Aorta (tissue), 5 donors: ENCODE results near the gene MYOZ2. TPM values are rescaled to one million over a fixed set of nuclear protein-coding genes. Genes with fewer than 3 reads are reported as not detected.

Experiments
- ATAC-seq: fragments of 200-7000 bp; cut with Tn5 transposase; one replicate; pipeline ENCODE4 v1.9.1; 2022; ENCODE audit warnings: moderate library complexity; ENCODE audit not compliant: low FRiP score
- DNase-seq, 2 donors: peaks; one replicate each; pipeline ENCODE4 v3.0.0-alpha.2; 2020
- H3K27ac ChIP-seq, 2 donors: one replicate each; pipeline ENCODE4 v1.5.1; 2013; ENCODE audit warnings: low read length in 2 of 2, mild to moderate bottlenecking in 2 of 2, moderate library complexity in 2 of 2, control low read depth in 1 of 2, inconsistent platforms in 1 of 2, low read depth in 1 of 2
- H3K27me3 ChIP-seq, 2 donors: one replicate each; pipeline ENCODE4 v1.6.1; 2013; ENCODE audit warnings: control low read depth in 1 of 2, low read length in 1 of 2, mild to moderate bottlenecking in 1 of 2, moderate library complexity in 1 of 2; ENCODE audit not compliant: insufficient read depth in 2 of 2, control insufficient read depth in 1 of 2
- H3K36me3 ChIP-seq, 2 donors: one replicate each; pipeline ENCODE4 v1.6.1; 2013; ENCODE audit warnings: control low read depth in 1 of 2, low read length in 1 of 2, mild to moderate bottlenecking in 1 of 2; ENCODE audit not compliant: insufficient read depth in 2 of 2, control insufficient read depth in 1 of 2
- H3K4me1 ChIP-seq, 2 donors: one replicate each; pipeline ENCODE4 v1.6.1; 2013; ENCODE audit warnings: low read length in 2 of 2, control low read depth in 1 of 2, mild to moderate bottlenecking in 1 of 2, moderate library complexity in 1 of 2; ENCODE audit not compliant: insufficient read depth in 2 of 2, control insufficient read depth in 1 of 2
- H3K4me3 ChIP-seq, 2 donors: one replicate each; pipeline ENCODE4 v1.5.1; 2013; ENCODE audit warnings: low read length in 2 of 2, control low read depth in 1 of 2, mild to moderate bottlenecking in 1 of 2
- H3K9me3 ChIP-seq: one replicate; pipeline ENCODE4 v1.6.1; 2013; ENCODE audit warnings: mild to moderate bottlenecking, low read length; ENCODE audit not compliant: control insufficient read depth
- WGBS, 2 donors: extraction: QIAGEN DNeasy Blood & Tissue Kit; methylation state at CpG; one replicate each; pipeline ENCODE4 v1.1.7; 2013; 5-methylcytosine and 5-hydroxymethylcytosine counted together
- intact Hi-C, 2 donors: fragments of 100-400 bp; cut with DNase I; formaldehyde crosslinking; loops; one replicate each; pipeline versions ENCODE4 v1.14.2 to v1.15.0; 2022
- polyA plus RNA-seq, 2 donors: library from polyadenylated mRNA; stranded (reverse); fragments of 200-250 nt; gene quantifications; one replicate each; pipeline ENCODE4 v1.2.3, GENCODE V29; 2013
- total RNA-seq, 2 donors: library from RNA; stranded (reverse); fragmentation: NEBNext Ultra II Directional; extraction: Animal tissue kit (Norgen Biotek cat#: 25700); gene quantifications; one replicate each; pipeline ENCODE4 v1.2.1, GENCODE V29; 2021
- donor health status: healthy with polysubstance abuse.
- donor health status: Bipolar disorder and iron deficiency.
- donor health status: DM: no; HTN: no; CAD: no.
- donor health status: DM: no; HTN: no; CAD: no.
- donor health status: DM: yes; HTN: yes; CAD: no.

Gene MYOZ2
- total and polyA plus RNA-seq, 4 donors = 8.9 to 46.3 (median 10.7) TPM

DNA sequence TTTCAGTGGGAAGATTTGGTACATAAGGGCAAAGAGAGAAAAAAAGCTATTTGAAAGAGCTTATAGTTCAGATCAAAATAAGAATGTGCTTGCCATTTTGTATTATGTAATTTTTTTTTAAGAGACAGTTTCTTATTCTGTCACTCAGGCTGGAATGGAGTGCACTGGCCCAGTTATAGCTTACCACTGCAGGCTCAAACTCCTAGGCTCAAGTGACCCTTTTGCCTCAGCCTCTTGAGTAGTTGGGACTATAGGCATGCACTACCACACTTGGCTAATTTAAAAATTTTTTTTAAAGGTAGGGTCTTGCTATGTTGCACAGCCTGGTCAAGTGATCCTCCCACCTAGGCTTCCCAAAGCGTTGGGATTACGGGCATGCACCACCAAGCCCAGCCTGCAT lies 54.7 kb downstream of the MYOZ2 start:
- Histone ChIP-seq H3K27ac (no peak overlapping the region), H3K9me3 (no peaks in the 10 kb centered on the region), H3K4me3 (no peak overlapping the region), H3K4me1 (no peaks in the 10 kb centered on the region), H3K27me3 (no peaks in the 10 kb centered on the region), H3K36me3 (no peaks in the 10 kb centered on the region)
- ATAC-seq (no peak), DNase-seq (no peak)
- 98% methylated on average over 2 of the region's 2 CpGs for WGBS, 2 donors
- intact Hi-C loops = no loop called here

DNA sequence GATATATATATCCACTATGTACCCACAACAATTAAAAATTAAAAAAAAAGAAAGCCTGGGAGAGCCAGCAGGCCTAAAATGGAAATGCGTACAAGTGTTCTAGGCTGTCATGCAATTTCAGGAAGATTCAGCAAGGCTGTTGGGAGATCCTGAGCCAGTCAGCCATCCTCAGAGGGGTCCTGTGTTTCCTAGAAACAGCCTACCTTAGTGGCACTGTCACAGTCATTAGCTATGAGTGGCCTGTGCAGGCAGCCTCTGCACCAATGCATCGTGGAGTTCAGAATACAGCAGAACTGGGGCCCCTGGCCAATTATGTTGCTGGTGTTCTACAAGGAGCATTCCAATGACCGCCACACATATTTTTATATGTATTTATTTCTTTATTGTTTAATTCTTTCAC lies 55.9 kb downstream of the MYOZ2 start:
- Histone ChIP-seq H3K4me3 (no peak overlapping the region), H3K27me3 (no peaks in the 10 kb centered on the region), H3K27ac (no peak overlapping the region), H3K4me1 (no peaks in the 10 kb centered on the region), H3K9me3 (no peaks in the 10 kb centered on the region), H3K36me3 (no peaks in the 10 kb centered on the region)
- WGBS, 2 donors = 94% methylated on average over 3 of the region's 3 CpGs
- DNase-seq (no peak), ATAC-seq (no peak)
- intact Hi-C loops = no loop called here

DNA sequence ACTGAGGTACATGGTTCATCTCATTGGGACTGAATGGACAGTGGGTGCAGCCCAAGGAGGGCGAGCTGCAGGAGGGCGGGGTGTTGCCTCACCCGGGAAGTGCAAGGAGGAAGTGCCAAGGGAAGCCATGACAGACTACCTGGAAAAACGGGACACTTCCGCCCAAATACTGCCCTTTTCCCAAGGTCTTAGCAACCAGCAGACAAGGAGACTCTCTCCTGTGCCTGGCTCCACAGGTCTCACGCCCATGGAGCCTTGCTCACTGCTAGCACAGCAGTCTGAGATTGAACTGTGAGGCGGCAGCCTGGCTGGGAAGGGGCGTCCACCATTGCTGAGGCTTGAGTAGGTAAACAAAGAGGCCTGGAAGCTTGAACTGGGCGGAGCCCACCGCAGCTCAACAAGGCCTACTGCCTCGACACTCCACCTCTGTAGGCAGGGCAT lies 62.2 kb downstream of the MYOZ2 start:
- intact Hi-C loops = no loop called here
- Histone ChIP-seq H3K4me1 (no peaks in the 10 kb centered on the region), H3K4me3 (no peak overlapping the region), H3K36me3 (no peaks in the 10 kb centered on the region), H3K27me3 (no peaks in the 10 kb centered on the region), H3K27ac (no peak overlapping the region), H3K9me3 (no peaks in the 10 kb centered on the region)
- DNase-seq (no peak), ATAC-seq (no peak)
- WGBS, 2 donors = 91 to 94% methylated on average over 11 of the region's 11 CpGs

DNA sequence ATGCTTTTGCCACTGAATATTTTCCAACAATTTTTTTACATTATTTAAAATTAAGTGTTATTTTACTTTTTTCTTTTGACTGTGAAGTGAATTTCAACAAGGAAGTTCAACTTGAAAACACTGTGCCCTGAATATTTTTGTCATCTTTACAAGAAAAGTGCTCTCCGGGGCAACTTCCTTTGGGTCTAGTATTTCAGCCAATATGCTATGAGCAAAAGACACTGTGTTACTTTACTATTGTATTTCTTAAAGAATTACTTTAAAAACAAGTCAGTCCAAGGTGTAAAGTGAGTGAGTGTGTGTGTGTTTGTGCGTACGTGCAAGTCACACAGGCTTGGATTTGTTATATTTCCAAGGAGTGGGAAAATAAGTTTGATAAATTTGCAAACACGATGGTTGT lies 69.3 kb downstream of the MYOZ2 start:
- DNase-seq = no peak
- no peak for ATAC-seq
- H3K4me1 ChIP-seq = no peaks in the 10 kb centered on the region
- no peak overlapping the region for H3K27ac ChIP-seq
- no peaks in the 10 kb centered on the region for H3K9me3 ChIP-seq
- H3K27me3 ChIP-seq = no peaks in the 10 kb centered on the region
- no peak overlapping the region for H3K4me3 ChIP-seq
- no peaks in the 10 kb centered on the region for H3K36me3 ChIP-seq
- 25 to 27% methylated on average over 4 of the region's 4 CpGs for WGBS, 2 donors
- intact Hi-C loops = no loop called here

DNA sequence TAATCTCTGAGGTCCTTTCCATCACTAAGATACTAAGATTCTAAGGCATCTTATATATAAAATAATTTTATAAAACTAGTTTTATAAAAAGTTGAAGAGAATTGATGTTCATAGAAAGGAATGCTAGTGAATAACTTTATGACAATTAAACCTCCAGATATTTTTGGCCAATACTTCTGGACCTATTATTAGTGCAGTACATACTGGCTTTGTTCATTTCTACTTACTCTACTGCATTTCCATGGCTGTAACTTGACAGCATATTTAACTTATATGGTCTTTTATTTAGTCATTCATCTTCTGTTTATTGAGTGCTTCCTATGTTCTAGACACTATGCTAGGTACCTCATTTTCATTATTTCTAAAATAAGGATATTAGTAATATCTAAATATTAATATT lies 70.1 kb downstream of the MYOZ2 start:
- intact Hi-C loops = no loop called here
- Histone ChIP-seq H3K4me1 (no peaks in the 10 kb centered on the region), H3K27me3 (no peaks in the 10 kb centered on the region), H3K27ac (no peak overlapping the region), H3K36me3 (no peaks in the 10 kb centered on the region), H3K9me3 (no peaks in the 10 kb centered on the region), H3K4me3 (no peak overlapping the region)
- ATAC-seq (no peak), DNase-seq (no peak)

DNA sequence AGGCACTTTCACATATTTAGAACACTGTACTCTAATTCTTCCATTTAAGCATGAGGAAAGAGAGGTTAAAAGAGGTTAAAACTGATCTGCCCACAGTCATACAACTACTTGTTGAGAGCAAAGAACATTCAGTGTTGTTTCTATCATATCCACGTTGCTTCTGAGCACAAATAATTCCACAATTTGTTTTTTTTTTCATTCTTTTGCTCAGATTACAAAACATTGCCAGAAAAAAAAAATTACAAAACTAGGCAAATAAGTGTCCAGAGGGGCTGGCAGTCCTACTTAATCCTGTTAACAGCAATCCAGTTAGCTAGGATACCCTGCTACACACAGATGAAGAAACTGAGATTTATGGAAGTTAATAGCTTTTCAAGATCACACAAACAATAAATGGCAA lies 70.5 kb downstream of the MYOZ2 start:
- intact Hi-C loops = no loop called here

DNA sequence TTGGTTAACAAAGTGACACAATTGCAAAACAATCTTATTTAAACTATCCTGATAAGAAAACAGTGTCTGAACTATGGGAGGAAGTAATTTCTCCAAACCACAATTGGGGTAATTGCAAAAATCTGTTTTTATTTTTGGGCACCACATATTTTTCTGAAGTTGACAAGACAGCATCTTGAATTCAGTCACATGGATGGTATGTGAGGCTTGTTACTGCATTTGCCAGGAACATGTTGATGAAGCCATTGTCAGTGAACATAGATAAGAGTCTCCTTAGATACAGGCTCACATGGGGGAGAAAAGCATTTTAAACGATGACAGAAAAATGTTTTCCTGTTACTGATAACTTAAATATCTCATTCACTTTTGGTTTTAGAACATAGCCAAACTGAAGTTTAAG lies 71.4 kb downstream of the MYOZ2 start:
- WGBS, 2 donors = 32 to 41% methylated on average over 1 of the region's 1 CpG
- no peaks in the 10 kb centered on the region for H3K4me1 ChIP-seq
- H3K27ac ChIP-seq = no peak overlapping the region
- DNase-seq (no peak), ATAC-seq (no peak)
- H3K36me3 ChIP-seq = no peaks in the 10 kb centered on the region
- intact Hi-C loops = no loop called here
- no peaks in the 10 kb centered on the region for H3K9me3 ChIP-seq
- no peaks in the 10 kb centered on the region for H3K27me3 ChIP-seq
- no peak overlapping the region for H3K4me3 ChIP-seq

More for the DNA sequence above, 70.5 kb downstream of the MYOZ2 start:
- Histone ChIP-seq H3K36me3 (no peaks in the 10 kb centered on the region), H3K9me3 (no peaks in the 10 kb centered on the region), H3K4me3 (no peak overlapping the region), H3K27me3 (no peaks in the 10 kb centered on the region), H3K27ac (no peak overlapping the region), H3K4me1 (no peaks in the 10 kb centered on the region)
- DNase-seq = no peak
- 3 to 8% methylated on average over 1 of the region's 1 CpG for WGBS, 2 donors
- ATAC-seq = peak; percentile 33

DNA sequence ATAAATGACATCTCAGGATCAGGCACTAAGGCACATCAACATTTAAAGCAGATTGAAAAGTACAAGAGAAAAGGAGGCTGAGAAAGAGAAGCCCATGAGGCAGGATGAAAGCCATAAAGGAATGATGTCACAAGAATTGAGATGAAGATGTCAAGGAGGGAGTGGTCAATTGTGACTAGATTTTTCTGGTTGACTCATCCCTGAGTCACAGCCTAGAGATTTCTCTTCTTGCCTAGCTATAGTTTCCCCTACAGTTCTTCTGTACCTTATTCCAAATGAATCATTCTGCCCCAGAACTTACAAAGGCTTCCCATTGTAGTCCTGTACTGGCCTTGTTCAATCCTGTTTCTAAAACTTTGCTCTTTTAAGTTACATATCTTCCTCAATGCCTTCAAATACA lies 73.4 kb downstream of the MYOZ2 start:
- Histone ChIP-seq H3K27ac (no peak overlapping the region), H3K4me3 (no peak overlapping the region), H3K9me3 (no peaks in the 10 kb centered on the region), H3K36me3 (no peaks in the 10 kb centered on the region), H3K27me3 (no peaks in the 10 kb centered on the region), H3K4me1 (no peaks in the 10 kb centered on the region)
- intact Hi-C loops = no loop called here
- DNase-seq (no peak), ATAC-seq (no peak)

DNA sequence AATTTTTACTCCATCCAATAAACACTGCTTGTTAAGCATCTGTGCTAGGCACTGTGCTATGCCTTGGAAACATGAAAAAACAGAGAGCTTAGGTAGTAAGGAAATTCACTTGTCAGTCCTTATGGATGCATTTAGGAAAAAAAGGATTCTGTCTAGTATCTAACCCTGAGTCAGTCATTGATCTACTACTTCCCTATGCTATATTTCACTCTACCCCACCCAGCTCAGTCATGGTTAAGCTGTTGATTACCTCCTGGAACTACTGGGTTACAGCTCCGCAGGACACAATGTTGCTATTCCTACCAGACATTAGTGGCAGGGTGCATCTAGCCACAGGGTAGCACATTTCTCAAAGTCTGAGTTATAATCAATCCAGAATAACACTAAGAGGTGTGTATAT lies 74.0 kb downstream of the MYOZ2 start:
- Histone ChIP-seq H3K9me3 (no peaks in the 10 kb centered on the region), H3K4me1 (no peaks in the 10 kb centered on the region), H3K4me3 (no peak overlapping the region), H3K27me3 (no peaks in the 10 kb centered on the region), H3K36me3 (no peaks in the 10 kb centered on the region), H3K27ac (no peak overlapping the region)
- DNase-seq (no peak), ATAC-seq (no peak)
- intact Hi-C loops = no loop called here
- 93 to 97% methylated on average over 1 of the region's 1 CpG for WGBS, 2 donors
